A549 treated with RU486 at 1 μM for 4 hours (cell line): Measurements from ENCODE around the gene LZTR1. TPM values are rescaled to one million over a fixed set of nuclear protein-coding genes. Genes with fewer than 3 reads are reported as not detected.

ENCODE experiments used
- total RNA-seq: library from RNA; stranded (reverse); fragments of 200-300 nt; extraction: Qiagen RNA extraction; gene quantifications from 5 replicates; pipeline ENCODE4 v1.2.3, GENCODE V29; 2022; ENCODE audit warnings: low read depth

The LZTR1 gene
- 11.8 to 19.9 TPM (median 17.4 TPM) in 5 replicates for total RNA-seq

DNA sequence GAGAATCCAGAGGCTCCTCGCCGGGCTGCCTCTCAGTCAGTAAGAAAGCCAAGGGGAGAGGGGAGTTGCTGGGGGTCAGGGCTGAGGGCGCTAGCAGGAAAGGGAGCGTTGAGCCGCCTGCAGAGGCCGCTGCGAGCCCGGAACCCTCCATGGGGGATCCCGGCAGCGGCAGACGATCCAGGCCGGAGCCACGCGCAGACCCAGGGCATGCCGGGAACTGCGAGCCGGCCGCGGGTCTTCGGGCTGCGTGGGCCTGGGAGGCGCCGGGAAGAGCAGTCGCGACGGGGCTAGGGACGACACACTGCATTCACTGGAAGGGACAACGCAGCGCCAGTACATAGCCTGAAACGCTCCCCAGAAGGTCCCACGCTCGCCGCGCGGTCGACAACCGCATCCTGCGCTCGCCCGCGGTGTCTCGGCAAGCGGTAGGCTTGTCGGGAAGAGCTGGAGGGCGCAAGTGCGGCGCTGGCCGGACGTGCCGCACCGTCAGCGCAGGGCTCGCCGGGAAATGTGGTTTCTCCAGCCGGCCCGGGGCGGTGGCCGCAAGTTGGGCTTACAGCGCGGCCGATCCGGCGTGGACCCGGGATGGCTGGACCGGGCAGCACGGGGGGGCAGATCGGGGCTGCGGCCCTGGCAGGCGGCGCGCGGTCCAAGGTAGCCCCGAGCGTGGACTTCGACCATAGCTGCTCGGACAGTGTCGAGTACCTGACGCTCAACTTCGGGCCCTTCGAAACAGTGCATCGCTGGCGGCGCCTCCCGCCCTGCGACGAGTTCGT, at the start of gene LZTR1:
TSS of gene LZTR1 (plus strand) at position 511 of the 776 bp plus-strand sequence. CDS start at position 586, 75 bp downstream.

DNA sequence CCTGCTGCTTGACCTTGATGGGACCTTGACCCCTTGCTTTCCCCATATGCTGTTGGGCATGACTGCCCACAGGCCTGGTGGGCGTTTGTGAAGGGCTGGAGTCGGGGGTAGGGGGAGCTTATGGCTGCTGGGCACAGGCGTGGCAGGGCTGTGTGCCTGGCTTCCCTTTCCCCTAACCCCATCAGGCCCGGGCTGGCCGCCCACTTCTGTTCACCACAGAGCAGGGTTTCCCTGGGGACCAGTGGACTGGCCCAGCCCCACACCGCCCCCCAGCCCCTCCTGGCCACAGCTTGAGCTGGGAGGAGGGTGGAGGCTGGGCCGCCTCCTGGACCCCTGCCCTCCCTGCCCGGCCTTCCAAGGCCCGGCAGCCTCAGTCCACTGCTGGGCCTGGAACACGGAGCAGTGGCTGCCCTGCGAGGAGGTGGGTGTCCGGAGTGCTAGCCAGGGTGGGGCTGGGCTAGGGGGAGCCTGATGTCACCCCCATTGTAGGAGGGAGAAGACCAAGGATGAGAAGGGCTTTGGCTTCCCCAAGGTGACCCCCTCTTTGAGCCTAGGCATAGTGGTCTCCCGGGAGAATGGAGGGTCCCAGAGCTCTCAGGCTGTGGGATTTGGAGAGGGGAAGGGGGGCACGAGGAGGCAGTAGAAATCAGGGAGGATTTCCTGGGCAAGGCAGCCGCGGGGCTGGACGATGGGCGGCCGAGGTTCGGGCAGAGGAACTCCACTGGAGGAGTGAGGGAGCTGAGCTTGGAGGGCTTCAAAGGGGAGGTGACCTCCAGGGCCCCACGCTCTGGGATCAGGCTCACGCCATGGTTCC, 15.0 kb upstream of the LZTR1 start, which contains the start of gene AIFM3:
TSS of gene AIFM3 (plus strand) at position 373 of the 814 bp plus-strand sequence. CDS start 690 bp downstream, outside the sequence.

DNA sequence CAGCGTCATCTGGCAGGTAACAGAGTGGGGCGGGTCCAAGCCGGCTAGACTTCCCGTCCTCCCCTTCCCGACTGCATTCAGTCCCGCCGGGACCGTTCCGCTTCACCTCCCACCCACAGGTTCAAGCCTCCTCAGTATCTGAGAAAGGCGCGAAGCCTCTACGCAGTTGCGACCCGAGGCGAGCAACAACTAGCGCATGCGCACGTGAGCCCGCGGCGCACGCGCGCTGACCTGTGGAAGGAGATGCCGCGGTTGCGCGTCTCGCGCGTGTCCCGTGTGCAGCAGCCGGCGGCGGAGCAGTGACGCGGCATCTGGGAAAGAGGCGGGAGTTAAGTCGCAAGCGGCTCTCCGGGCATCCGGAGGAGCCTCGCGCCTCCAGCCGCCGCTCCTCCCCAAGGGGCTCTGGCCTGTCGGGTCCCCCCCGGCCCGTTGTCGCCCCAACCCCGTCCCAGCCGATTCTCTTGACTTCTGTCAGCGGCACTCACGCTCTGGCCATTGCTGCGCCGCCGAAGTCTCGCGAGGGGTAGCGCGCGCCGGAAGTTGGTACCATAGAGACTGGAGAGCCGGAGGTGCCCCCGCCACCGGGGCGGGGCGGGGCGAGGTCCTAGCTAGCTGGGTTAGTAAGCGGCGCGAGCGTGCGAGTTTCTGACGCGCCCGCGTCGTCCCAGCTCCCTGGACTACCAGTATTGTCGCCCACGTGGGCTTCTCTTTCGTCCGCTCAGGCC, 19.7 kb downstream of the LZTR1 start, which contains the start of gene THAP7:
TSS of gene THAP7 (minus strand) at position 518 of the 725 bp plus-strand sequence. CDS start at position 311, 207 bp downstream.

DNA sequence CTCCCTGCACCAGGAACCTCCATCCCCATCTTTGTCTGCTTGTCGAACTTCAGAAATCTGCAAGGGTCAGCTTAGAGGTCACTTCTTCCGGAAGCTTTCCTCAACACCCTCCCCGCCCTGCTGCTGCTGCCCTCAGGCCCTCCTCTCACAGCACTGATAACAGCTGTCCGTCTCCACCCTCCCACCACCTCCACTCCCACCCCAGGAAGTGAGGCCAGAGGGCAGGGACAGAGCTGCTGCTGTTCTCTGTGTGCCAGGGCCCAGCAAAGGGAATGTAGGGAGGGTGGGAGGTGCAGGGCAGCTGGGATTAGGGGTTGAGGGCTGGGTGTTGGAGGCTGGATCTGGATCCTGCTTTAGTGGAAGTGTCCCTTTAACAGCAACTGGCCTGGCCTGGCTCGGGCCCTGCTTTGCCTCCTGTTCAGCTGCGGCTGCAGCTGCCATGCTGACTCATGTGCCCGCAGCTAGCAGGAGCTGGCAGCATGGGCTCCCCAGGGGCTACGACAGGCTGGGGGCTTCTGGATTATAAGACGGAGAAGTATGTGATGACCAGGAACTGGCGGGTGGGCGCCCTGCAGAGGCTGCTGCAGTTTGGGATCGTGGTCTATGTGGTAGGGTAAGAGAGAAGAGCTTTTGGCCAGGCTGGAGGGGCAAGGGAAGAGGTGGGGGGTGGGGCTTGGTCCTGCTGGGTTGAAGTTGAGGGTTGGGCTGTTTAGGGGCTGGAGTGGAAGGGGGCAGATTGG, 32.8 kb downstream of the LZTR1 start, which contains the start of gene P2RX6:
TSS of gene P2RX6 (plus strand) at position 440 of the 740 bp plus-strand sequence. CDS start at position 450, 10 bp downstream.

DNA sequence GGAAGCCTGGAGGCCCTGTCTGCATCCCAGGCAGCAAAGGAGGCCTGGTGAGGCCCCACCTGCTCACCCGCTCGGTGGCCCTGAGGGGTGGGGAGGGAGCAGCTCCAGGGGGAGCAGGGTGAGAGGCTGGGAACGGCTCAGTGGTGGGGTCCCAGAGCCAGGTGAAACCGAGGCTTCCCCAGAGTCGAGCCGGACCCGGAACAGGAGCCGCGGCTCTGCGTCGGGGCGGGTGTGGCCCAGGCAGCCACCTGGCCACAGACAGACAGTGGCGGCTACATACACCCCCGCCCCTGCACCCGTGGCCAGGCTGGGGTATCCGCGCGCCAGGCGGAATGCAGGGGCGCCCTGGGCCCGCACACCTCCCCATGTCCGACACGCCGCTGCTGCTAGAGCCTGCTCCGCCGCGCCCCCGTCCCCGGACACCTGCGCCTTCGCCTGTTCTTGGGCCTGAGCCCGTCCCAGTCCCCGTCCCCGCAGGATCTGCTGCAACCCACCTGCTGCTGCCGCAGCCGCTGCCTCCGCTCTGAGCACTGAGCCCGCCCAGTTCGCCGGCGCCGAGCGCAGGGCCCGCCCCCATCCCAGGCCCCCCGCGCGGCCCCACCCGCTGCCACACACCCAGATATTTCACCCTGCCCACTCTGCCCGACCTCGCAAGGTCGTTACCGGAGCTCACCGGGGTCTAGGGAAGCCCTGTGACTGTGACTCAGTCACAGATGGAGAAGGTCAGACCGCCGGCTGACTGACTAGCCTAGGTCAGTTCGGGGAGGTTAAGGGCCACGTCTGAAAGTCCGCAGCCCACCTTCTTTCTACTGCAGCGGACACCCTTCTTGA, 50.2 kb downstream of the LZTR1 start, which contains the start of gene SLC7A4:
TSS of gene SLC7A4 (minus strand) at position 525 of the 831 bp plus-strand sequence. CDS start 749 bp downstream, outside the sequence.

DNA sequence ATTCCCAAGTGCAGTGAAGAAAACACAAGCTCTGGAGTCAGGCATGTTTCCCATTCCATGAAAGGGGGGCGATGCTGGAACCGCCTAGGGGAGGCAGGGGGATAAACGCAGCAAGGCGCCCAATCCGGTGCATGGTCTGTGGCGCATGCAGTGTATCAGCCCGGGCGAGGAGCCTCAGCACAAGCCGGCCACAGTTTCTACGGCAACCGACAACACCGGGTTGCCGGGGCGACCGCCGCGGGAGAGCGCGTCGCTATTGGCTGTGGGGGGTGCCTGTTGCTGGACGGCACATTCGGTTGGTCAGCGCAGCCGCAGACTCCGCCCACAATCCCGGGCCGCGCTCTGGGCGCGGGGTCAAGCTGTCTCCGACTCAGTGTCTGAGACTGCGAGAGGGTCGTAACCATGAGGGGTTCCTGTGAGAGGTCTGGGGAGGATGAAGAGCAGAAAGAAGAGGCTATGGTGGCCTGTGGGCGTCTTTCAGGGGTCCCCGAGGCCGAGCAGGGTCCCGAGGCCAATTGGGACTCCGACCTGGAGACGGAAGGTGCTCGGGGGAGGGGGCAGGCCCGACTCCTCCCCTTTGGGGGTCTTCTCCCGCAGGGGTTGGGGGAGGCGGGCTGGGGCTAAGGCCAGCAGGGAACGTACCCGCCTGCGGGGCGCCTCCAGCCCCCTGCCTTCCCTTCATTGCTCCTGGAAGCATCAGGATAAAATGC, 63.6 kb downstream of the LZTR1 start, which contains the start of gene LRRC74B:
TSS of gene LRRC74B (plus strand) at position 362 of the 710 bp plus-strand sequence. CDS start at position 403, 41 bp downstream.

Other genes with a start within 250 kb of the LZTR1 start
- gene SERPIND1, start 208.2 kb upstream of the LZTR1 start, total RNA-seq, result 0.05 to 0.14 TPM in 2 of 5 replicates, not detected in the others
- 18.5 to 23.2 TPM (median 20.4 TPM) in 5 replicates for gene PI4KA, start 123.5 kb upstream of the LZTR1 start, total RNA-seq
- 14.0 to 19.2 TPM (median 16.2 TPM) in 5 replicates for gene SNAP29, start 123.3 kb upstream of the LZTR1 start, total RNA-seq
- 20.2 to 24.0 TPM (median 22.3 TPM) in 5 replicates for gene CRKL, start 64.9 kb upstream of the LZTR1 start, total RNA-seq
- gene AIFM3, start 15.0 kb upstream of the LZTR1 start, total RNA-seq, result 1.0 to 4.8 TPM (median 3.3 TPM) in 5 replicates
- gene THAP7, start 19.8 kb downstream of the LZTR1 start, total RNA-seq, result 16.0 to 28.6 TPM (median 25.1 TPM) in 5 replicates
- gene P2RX6, start 32.9 kb downstream of the LZTR1 start, total RNA-seq, result 0.33 to 0.98 TPM (median 0.70 TPM) in 5 replicates
- not detected in 5 replicates for gene SLC7A4, start 50.3 kb downstream of the LZTR1 start, total RNA-seq
- gene LRRC74B, start 63.6 kb downstream of the LZTR1 start, total RNA-seq, result not detected in 5 replicates